ENCODE data around the gene SUN5. TPM values are rescaled to one million over a fixed set of nuclear protein-coding genes. Genes with fewer than 3 reads are reported as not detected.

The SUN5 gene
- total RNA-seq, 1 experiment from 2014 or later: not detected

DNA sequence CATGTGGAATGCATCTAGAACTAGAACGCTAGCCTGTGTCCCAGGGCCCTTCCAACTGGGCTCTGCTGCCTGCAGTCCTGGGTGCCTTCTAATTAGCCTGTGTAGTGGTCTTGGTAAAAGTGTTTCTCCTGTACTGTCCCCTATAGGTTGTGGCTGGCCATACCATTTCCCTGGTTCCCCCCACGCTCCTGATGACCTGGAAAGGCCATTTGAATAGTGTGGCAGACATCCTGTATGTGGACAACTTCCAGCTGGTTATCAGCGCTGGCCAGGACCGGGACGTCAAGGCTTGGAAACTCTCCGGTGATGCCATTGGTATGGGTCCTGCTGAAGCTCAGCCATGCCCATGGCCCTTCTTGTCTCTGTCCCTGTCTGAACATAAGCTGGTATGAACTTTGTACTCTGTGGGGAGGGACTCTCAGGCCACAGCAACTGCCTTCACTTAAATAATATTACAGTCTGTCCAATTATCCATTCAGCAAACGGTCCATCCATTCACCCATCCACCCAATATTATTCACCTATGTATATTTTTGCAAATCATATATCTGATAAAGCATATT, 60.7 kb downstream of the SUN5 start:
- Histone ChIP-seq H3K27ac (ENCODE audit: low read length) (no peak overlapping the region), H3K27me3 (ENCODE audit: control insufficient read depth, insufficient read depth, low read length) (no peaks in the 10 kb centered on the region), H3K36me3 (ENCODE audit: control insufficient read depth, insufficient read depth, low read length) (no peaks in the 10 kb centered on the region), H3K4me3 (ENCODE audit: low read depth in 2 of 2, low read length in 2 of 2) (no peak overlapping the region), H3K9me3 (ENCODE audit: control insufficient read depth, insufficient read depth, low read depth, low read length) (no peaks in the 10 kb centered on the region), H3K4me1 (ENCODE audit: control insufficient read depth, insufficient read depth, low read length) (no peaks in the 10 kb centered on the region)
- BruUV-seq (replicated peaks): no TSS peak
- no peak for TF ChIP-seq POLR2AphosphoS5 (IDR thresholded peaks at IDR 0.05; ENCODE audit: low read depth, low read length)
- TF ChIP-seq CTCF (IDR thresholded peaks at IDR 0.05): no peak
- no peak for TF ChIP-seq REST (IDR thresholded peaks at IDR 0.05; ENCODE audit: insufficient read depth in 1 of 2, low read depth in 2 of 2, low read length in 1 of 2)
- no peak for TF ChIP-seq SIN3A (IDR thresholded peaks at IDR 0.05; ENCODE audit: borderline replicate concordance, insufficient read depth, low read depth, low read length)
- TF ChIP-seq TCF7L2 (IDR thresholded peaks at IDR 0.05; ENCODE audit: low read depth, low read length): no peak
- ChIA-PET POLR2A (no interaction called here), CTCF (no interaction called here)
- in situ Hi-C loops (cut with HindIII; ENCODE audit: low pct_unique_long_range_greater_than_20kb, low sequenced_read_pairs): no loop called here
- intact Hi-C loops (cut with micrococcal nuclease; ENCODE audit: unreplicated experiment): no loop called here
- DNase-seq (ENCODE audit: low read depth, low spot score): no peak
- ATAC-seq: no peak

GRCh38 chr20:32941155-32941885, 62.9 kb downstream of the SUN5 start:
- Histone ChIP-seq H3K36me3 (ENCODE audit: control insufficient read depth, insufficient read depth, low read length) (no peaks in the 10 kb centered on the region), H3K4me3 (ENCODE audit: low read depth in 2 of 2, low read length in 2 of 2) (no peak overlapping the region), H3K27me3 (ENCODE audit: control insufficient read depth, insufficient read depth, low read length) (no peaks in the 10 kb centered on the region), H3K9me3 (ENCODE audit: control insufficient read depth, insufficient read depth, low read depth, low read length) (no peaks in the 10 kb centered on the region), H3K4me1 (ENCODE audit: control insufficient read depth, insufficient read depth, low read length) (no peaks in the 10 kb centered on the region), H3K27ac (ENCODE audit: low read length) (no peak overlapping the region)
- DNase-seq (ENCODE audit: low read depth, low spot score) (no peak), ATAC-seq (no peak)
- in situ Hi-C loops (cut with HindIII; ENCODE audit: low pct_unique_long_range_greater_than_20kb, low sequenced_read_pairs): no loop called here
- ChIA-PET POLR2A (no interaction called here), CTCF (no interaction called here)
- no peak for TF ChIP-seq SIN3A (IDR thresholded peaks at IDR 0.05; ENCODE audit: borderline replicate concordance, insufficient read depth, low read depth, low read length)
- no peak for TF ChIP-seq CTCF (IDR thresholded peaks at IDR 0.05)
- intact Hi-C loops (cut with micrococcal nuclease; ENCODE audit: unreplicated experiment): no loop called here
- BruUV-seq (replicated peaks): no TSS peak

All from Panc1 (cell line).